ENCODE measurements around the gene ARHGEF28.
A peak's percentile ranks its signal among the peaks of the same experiment; 100 is the strongest.

DNA sequence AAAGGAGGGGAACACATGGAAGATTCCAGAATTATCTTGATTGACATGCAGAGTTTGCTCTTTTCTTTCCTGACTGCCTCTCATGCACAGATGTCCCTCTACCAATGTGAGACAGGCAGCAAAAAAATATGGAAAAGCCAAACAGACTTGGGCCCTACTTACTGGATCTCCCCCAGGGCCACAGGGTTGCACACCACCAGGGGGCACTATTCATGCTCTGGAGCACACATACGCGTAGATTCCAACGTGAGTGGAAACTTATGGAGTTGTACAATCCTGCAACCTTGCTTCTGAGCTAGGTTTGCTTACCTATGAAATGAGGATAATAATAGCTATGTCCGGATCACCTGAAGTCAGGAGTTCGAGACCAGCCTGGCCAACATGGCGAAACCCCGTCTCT lies 319.5 kb downstream of the ARHGEF28 start:
- no peak for TF ChIP-seq MYC (IDR thresholded peaks at IDR 0.05; ENCODE audit: insufficient read depth, insufficient read length, insufficient replicate concordance, low read length, severe bottlenecking)
- TF ChIP-seq NR2C1 (IDR thresholded peaks at IDR 0.05) = no peak
- no peak for TF ChIP-seq ZZZ3 (IDR thresholded peaks at IDR 0.05; ENCODE audit: control insufficient read depth, insufficient read length, low read depth)
- TF ChIP-seq YY1 (IDR thresholded peaks at IDR 0.05; ENCODE audit: low read depth, low read length) = no peak
- TF ChIP-seq EP300 (IDR thresholded peaks at IDR 0.05; ENCODE audit: borderline replicate concordance in 1 of 2, control insufficient read depth in 1 of 2, low read depth in 2 of 2, low read length in 2 of 2) = no peak
- TF ChIP-seq CTCF (IDR thresholded peaks at IDR 0.05 in 2 of 3, conservative IDR thresholded peaks at IDR 0.05 in 1 of 3; ENCODE audit: control insufficient read depth in 2 of 3, extremely low read depth in 1 of 3, insufficient read depth in 1 of 3, low read depth in 3 of 3, low read length in 3 of 3) = peak in 2 of 3 experiments; percentile 31 to 47; a peak in 4 of 6 replicates
- no peak for TF ChIP-seq MXI1 (IDR thresholded peaks at IDR 0.05; ENCODE audit: low read depth, low read length)
- no peak for TF ChIP-seq CREB1 (IDR thresholded peaks at IDR 0.05; ENCODE audit: low read depth)
- no peak for TF ChIP-seq SRF (IDR thresholded peaks at IDR 0.05; ENCODE audit: low read depth in 2 of 2, low read length in 2 of 2)
- TF ChIP-seq, protein P1, sequence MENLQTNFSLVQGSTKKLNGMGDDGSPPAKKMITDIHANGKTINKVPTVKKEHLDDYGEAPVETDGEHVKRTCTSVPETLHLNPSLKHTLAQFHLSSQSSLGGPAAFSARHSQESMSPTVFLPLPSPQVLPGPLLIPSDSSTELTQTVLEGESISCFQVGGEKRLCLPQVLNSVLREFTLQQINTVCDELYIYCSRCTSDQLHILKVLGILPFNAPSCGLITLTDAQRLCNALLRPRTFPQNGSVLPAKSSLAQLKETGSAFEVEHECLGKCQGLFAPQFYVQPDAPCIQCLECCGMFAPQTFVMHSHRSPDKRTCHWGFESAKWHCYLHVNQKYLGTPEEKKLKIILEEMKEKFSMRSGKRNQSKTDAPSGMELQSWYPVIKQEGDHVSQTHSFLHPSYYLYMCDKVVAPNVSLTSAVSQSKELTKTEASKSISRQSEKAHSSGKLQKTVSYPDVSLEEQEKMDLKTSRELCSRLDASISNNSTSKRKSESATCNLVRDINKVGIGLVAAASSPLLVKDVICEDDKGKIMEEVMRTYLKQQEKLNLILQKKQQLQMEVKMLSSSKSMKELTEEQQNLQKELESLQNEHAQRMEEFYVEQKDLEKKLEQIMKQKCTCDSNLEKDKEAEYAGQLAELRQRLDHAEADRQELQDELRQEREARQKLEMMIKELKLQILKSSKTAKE (IDR thresholded peaks at IDR 0.05; ENCODE audit: low read depth, poor library complexity, severe bottlenecking) = no peak
- no peak for TF ChIP-seq PKNOX1 (IDR thresholded peaks at IDR 0.05)
- TF ChIP-seq NFIC (IDR thresholded peaks at IDR 0.05; ENCODE audit: low read depth, low read length) = no peak
- TF ChIP-seq, protein P2, sequence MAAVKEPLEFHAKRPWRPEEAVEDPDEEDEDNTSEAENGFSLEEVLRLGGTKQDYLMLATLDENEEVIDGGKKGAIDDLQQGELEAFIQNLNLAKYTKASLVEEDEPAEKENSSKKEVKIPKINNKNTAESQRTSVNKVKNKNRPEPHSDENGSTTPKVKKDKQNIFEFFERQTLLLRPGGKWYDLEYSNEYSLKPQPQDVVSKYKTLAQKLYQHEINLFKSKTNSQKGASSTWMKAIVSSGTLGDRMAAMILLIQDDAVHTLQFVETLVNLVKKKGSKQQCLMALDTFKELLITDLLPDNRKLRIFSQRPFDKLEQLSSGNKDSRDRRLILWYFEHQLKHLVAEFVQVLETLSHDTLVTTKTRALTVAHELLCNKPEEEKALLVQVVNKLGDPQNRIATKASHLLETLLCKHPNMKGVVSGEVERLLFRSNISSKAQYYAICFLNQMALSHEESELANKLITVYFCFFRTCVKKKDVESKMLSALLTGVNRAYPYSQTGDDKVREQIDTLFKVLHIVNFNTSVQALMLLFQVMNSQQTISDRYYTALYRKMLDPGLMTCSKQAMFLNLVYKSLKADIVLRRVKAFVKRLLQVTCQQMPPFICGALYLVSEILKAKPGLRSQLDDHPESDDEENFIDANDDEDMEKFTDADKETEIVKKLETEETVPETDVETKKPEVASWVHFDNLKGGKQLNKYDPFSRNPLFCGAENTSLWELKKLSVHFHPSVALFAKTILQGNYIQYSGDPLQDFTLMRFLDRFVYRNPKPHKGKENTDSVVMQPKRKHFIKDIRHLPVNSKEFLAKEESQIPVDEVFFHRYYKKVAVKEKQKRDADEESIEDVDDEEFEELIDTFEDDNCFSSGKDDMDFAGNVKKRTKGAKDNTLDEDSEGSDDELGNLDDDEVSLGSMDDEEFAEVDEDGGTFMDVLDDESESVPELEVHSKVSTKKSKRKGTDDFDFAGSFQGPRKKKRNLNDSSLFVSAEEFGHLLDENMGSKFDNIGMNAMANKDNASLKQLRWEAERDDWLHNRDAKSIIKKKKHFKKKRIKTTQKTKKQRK (IDR thresholded peaks at IDR 0.05; ENCODE audit: low read depth, low read length) = no peak

Measured in GM12878 (cell line).